PC-9 (cell line): ENCODE data around the gene THAP12.

Source experiments
- CTCF ChIP-seq: fragments of 200-600 bp; sonication (generic); conservative IDR thresholded peaks from 2 replicates; pipeline ENCODE4 v1.6.1; 2017; ENCODE audit warnings: mixed run types, antibody characterized with exemption, mild to moderate bottlenecking, moderate library complexity
- EZH2 ChIP-seq: fragments of 200-600 bp; sonication (generic); IDR thresholded peaks from 2 replicates; pipeline ENCODE4 v1.8.0; 2017; ENCODE audit warnings: antibody characterized with exemption, low read depth

- no peak for TF ChIP-seq CTCF
- TF ChIP-seq EZH2: no peak
Observed at GRCh38 chr11:76316726-76317125, 64.2 kb downstream of the THAP12 start.
